Right ventricle myocardium superior (tissue), 1 donor: ENCODE measurements around the gene TATDN2. TPM values are rescaled to one million over a fixed set of nuclear protein-coding genes. Genes with fewer than 3 reads are reported as not detected.

Experiments used
- ATAC-seq: fragments of 200-7000 bp; cut with Tn5 transposase; one replicate; pipeline ENCODE4 v1.9.1; 2020; ENCODE audit warnings: mild to moderate bottlenecking; ENCODE audit not compliant: poor library complexity
- DNase-seq: peaks from one replicate; pipeline ENCODE4 v3.0.0-alpha.2; 2020
- intact Hi-C: fragments of 100-400 bp; cut with DNase I; formaldehyde crosslinking; loops from one replicate; pipeline ENCODE4 v1.11.2; 2022
- total RNA-seq: library from RNA; stranded (reverse); fragmentation: NEBNext Ultra II Directional; extraction: Animal tissue kit (Norgen Biotek cat#: 25700); gene quantifications from one replicate; pipeline ENCODE4 v1.2.1, GENCODE V29; 2021
- donor health status: DM: no; HTN: yes; CAD: no; lungs with severe emphysema.

TATDN2 gene
- total RNA-seq, 1 donor from 2014 or later: 16.4 TPM

GRCh38 chr3:10233988-10234387 is 14.3 kb upstream of the TATDN2 start:
- no peak for ATAC-seq
- DNase-seq: no peak
- intact Hi-C loops: no loop called here

GRCh38 chr3:10234526-10235230 is 13.6 kb upstream of the TATDN2 start:
- intact Hi-C loops: no loop called here

GRCh38 chr3:10235551-10235950 is 12.7 kb upstream of the TATDN2 start:
- ATAC-seq (no peak), DNase-seq (no peak)
- intact Hi-C loops: no loop called here

More at GRCh38 chr3:10234526-10235230, 13.6 kb upstream of the TATDN2 start:
- ATAC-seq: no peak
- DNase-seq: no peak

- intact Hi-C loops: no loop called here
- ATAC-seq (no peak), DNase-seq (no peak)
Observed at GRCh38 chr3:10238345-10239183, 9.7 kb upstream of the TATDN2 start.

GRCh38 chr3:10240799-10241198 is 7.5 kb upstream of the TATDN2 start:
- DNase-seq: no peak
- intact Hi-C loops: no loop called here
- no peak for ATAC-seq

GRCh38 chr3:10242182-10243065 is 5.8 kb upstream of the TATDN2 start:
- DNase-seq: no peak
- peak; percentile 52 for ATAC-seq
- intact Hi-C loops: no loop called here

GRCh38 chr3:10244009-10244408 is 4.2 kb upstream of the TATDN2 start:
- intact Hi-C loops: no loop called here
- ATAC-seq: no peak
- DNase-seq: no peak

- no peak for ATAC-seq
- no peak for DNase-seq
- intact Hi-C loops: no loop called here
Observed at GRCh38 chr3:10245081-10245712, 3.1 kb upstream of the TATDN2 start.

GRCh38 chr3:10247679-10248183 is 528 bp upstream of the TATDN2 start:
- ATAC-seq: no peak
- intact Hi-C loops: no loop called here
- no peak for DNase-seq

- intact Hi-C loops: no loop called here
- ATAC-seq (peak; percentile 7), DNase-seq (peak; percentile 57)
Observed at GRCh38 chr3:10248984-10249748, 907 bp downstream of the TATDN2 start.

GRCh38 chr3:10249833-10250232 is 1.6 kb downstream of the TATDN2 start:
- DNase-seq (no peak), ATAC-seq (no peak)
- intact Hi-C loops: no loop called here

- no peak for ATAC-seq
- intact Hi-C loops: no loop called here
- DNase-seq: no peak
Observed at GRCh38 chr3:10251006-10251405, 2.7 kb downstream of the TATDN2 start.

- DNase-seq (no peak), ATAC-seq (peak; percentile 14)
- intact Hi-C loops: no loop called here
Observed at GRCh38 chr3:10253731-10254130, 5.5 kb downstream of the TATDN2 start.

- intact Hi-C loops: no loop called here
- DNase-seq (no peak), ATAC-seq (no peak)
Observed at GRCh38 chr3:10255835-10256234, 7.6 kb downstream of the TATDN2 start.

- ATAC-seq: no peak
- intact Hi-C loops: no loop called here
- DNase-seq: no peak
Observed at GRCh38 chr3:10259036-10259435, 10.8 kb downstream of the TATDN2 start.

- no peak for DNase-seq
- intact Hi-C loops: no loop called here
- no peak for ATAC-seq
Observed at GRCh38 chr3:10259798-10260197, 11.5 kb downstream of the TATDN2 start.

- intact Hi-C loops: no loop called here
- no peak for DNase-seq
- no peak for ATAC-seq
Observed at GRCh38 chr3:10260211-10260701, 12.0 kb downstream of the TATDN2 start.

GRCh38 chr3:10262027-10262426 is 13.8 kb downstream of the TATDN2 start:
- no peak for ATAC-seq
- intact Hi-C loops: no loop called here
- DNase-seq: no peak
